ENCODE results near the gene ATP11A. TPM values are rescaled to one million over a fixed set of nuclear protein-coding genes. Genes with fewer than 3 reads are reported as not detected.
A peak's percentile ranks its signal among the peaks of the same experiment; 100 is the strongest.

ATP11A gene
- total RNA-seq, 2 experiments from 2014 or later: 24.7 to 25.6 TPM

DNA sequence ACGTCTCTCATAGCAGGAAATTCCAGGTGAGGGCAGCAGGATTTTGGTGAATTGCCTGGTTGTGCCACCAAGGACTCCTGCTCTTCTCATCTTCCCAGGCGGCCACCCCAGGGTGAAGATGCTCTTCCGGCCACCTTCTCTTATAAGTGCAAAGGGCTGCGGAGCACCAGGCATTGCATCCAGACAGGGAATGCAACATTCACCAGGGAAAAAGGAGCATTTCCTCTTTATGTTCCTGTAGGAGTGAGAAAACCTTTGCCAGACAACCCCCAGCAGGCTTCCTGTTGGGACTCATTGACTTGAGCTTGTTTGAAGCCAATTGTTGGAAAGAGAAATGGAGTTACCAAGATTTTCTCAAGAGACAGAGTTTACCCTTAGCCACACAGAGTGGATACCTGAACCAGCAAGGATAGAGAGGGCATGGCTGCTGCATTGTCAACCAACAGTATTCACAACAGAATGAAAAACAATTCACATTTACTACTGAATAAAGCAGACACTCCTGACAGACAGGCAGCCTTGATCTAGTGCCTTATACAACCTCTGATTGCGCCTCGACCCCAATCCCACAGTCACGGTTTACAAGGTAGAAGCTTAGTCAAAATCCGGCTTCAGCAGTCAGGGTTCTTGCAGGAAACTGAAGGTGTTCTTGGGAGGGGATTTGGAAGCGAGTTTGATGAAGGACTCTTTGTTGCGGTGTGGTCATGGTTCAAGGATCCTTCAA is 1.8 kb upstream of the ATP11A start:
- no peak for DNase-seq
- peak overlapping the region; percentile 80 for H3K27ac Mint-ChIP-seq
- no peaks in the 10 kb centered on the region for H3K27me3 Mint-ChIP-seq (ENCODE audit: low read depth)
- intact Hi-C loops (cut with micrococcal nuclease): loop anchor here (5.0 kb wide), 1 partner anchor 519 kb away; the partner anchor contains the start of genes CUL4A and PCID2
- H3K9me3 Mint-ChIP-seq: no peaks in the 10 kb centered on the region
- peak overlapping the region; percentile 72 for H3K4me3 Mint-ChIP-seq
- peaks cover 29% of the 10 kb centered on the region for H3K4me1 Mint-ChIP-seq (ENCODE audit: low read depth)
- peaks cover 1% of the 10 kb centered on the region for H3K36me3 Mint-ChIP-seq (ENCODE audit: low read depth)
- CTCF ChIA-PET: interaction anchor here (1.7 kb wide), 1 partner anchor 186 kb away, joined by 3 read pairs; no protein-coding TSS in a partner anchor

DNA sequence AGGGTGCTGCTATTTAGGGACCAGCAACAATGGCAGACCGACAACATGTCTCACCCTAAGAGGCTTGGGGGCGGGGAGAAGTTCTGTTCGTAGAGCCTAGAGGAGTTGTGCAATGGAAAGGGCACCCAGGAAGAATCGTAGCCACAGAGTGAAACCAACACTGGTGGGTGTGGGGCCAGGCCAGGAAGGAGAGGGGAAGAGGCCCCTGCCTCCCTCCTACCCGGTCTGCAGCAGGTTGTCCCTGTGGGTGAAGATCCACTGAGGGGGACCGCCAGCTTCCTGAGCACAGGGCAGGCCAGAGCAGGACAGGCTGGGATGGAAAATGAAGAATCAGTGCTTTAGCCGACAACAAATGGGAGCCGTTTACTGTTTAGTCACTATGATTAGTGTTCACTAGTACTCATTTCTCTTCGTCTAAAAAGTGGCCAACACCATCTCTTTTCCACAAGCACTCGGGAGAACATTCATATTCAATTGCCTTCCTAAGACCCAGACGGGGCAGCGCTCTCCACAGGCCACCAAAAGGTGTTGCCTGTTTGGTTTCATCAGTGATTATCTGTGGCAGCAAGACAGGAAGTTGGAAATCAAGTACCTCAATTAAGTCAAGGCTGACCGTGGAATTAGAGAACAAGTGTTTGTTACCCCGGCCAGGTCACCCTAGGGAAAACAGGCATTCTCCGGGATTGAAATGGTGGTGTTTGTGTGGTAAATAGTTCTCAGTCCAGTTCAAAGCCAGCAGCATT is 1.1 kb upstream of the ATP11A start:
- intact Hi-C loops (cut with micrococcal nuclease): loop anchor here (1.0 to 5.0 kb wide), 5 partner anchors 14 to 519 kb away; partner anchors contain the start of genes CUL4A, PCID2 and TUBGCP3
- peak overlapping the region; percentile 80 for H3K27ac Mint-ChIP-seq
- DNase-seq: peak; percentile 70
- peak overlapping the region; percentile 72 for H3K4me3 Mint-ChIP-seq
- peaks cover 1% of the 10 kb centered on the region for H3K36me3 Mint-ChIP-seq (ENCODE audit: low read depth)
- CTCF ChIA-PET: interaction anchor here (1.5 to 1.7 kb wide), 2 partner anchors 82 to 185 kb away, joined by 3 to 4 read pairs; no protein-coding TSS in a partner anchor
- no peaks in the 10 kb centered on the region for H3K27me3 Mint-ChIP-seq (ENCODE audit: low read depth)
- peaks cover 37% of the 10 kb centered on the region for H3K4me1 Mint-ChIP-seq (ENCODE audit: low read depth)
- no peaks in the 10 kb centered on the region for H3K9me3 Mint-ChIP-seq

DNA sequence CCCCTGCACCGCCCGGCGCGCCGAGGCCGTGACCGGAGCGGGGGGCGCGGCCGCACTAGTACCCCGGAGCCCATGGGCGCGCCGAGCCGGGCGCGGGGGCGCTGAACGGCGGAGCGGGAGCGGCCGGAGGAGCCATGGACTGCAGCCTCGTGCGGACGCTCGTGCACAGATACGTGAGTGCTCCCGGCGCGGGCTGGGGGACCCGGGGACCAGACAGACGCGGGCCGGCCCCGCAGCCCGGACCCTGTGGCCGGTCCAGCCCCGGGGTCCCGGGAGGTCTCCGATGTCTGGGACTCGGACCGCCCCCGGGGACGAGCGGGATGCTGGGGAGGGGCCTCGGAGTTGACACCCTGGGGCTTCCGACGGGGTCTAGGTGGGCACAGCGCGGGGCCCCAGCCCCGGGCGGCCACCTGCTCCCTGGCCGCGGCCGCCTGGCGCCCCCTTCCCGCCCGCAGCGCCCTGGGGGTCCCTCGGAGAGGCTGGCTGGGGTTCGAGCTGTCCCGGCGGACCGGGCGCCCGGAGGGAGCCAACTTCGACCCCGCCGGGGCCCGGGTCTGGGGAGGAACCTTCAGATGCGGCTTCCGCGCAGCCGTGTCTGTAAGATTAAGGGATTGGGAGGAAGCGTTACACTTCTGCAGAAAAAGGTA is 568 bp downstream of the ATP11A start:
- peak; percentile 41 for DNase-seq
- CTCF ChIA-PET: interaction anchor here (1.2 to 1.5 kb wide), 2 partner anchors 84 to 184 kb away, joined by 3 to 4 read pairs; no protein-coding TSS in a partner anchor
- no peaks in the 10 kb centered on the region for H3K9me3 Mint-ChIP-seq
- intact Hi-C loops (cut with micrococcal nuclease): loop anchor here (1.0 kb wide), 1 partner anchor 63 kb away; no protein-coding TSS in a partner anchor
- H3K4me3 Mint-ChIP-seq: peak overlapping the region; percentile 78
- H3K4me1 Mint-ChIP-seq (ENCODE audit: low read depth): peaks cover 47% of the 10 kb centered on the region
- H3K36me3 Mint-ChIP-seq (ENCODE audit: low read depth): peaks cover 1% of the 10 kb centered on the region
- no peaks in the 10 kb centered on the region for H3K27me3 Mint-ChIP-seq (ENCODE audit: low read depth)
- peak overlapping the region; percentile 30 for H3K27ac Mint-ChIP-seq

DNA sequence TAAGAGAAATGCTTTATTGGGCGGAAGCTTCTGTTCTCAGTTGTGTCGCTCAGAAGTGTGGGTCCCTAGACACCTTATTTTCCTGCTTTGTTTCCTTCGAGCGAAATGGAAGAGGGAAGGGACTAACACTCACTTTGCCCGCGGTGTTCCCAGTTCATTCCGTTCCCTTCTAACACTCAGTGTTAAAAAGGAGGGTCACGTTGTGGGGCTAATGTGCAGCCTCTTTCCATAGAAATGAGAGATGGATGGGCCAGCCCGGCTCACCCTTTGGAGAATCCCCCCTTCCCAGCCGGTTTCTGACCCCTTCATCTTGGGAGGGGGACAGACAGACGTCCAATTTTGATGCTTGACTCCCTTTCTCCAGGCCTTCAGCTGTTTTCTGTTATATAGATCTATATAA is 2.3 kb downstream of the ATP11A start:
- no peak for DNase-seq
- Mint-ChIP-seq H3K27me3 (ENCODE audit: low read depth) (no peaks in the 10 kb centered on the region), H3K9me3 (no peaks in the 10 kb centered on the region), H3K4me1 (ENCODE audit: low read depth) (peaks cover 47% of the 10 kb centered on the region), H3K36me3 (ENCODE audit: low read depth) (peaks cover 3% of the 10 kb centered on the region), H3K4me3 (peak overlapping the region; percentile 78), H3K27ac (no peak overlapping the region)
- intact Hi-C loops (cut with micrococcal nuclease): no loop called here
- CTCF ChIA-PET: no interaction called here

DNA sequence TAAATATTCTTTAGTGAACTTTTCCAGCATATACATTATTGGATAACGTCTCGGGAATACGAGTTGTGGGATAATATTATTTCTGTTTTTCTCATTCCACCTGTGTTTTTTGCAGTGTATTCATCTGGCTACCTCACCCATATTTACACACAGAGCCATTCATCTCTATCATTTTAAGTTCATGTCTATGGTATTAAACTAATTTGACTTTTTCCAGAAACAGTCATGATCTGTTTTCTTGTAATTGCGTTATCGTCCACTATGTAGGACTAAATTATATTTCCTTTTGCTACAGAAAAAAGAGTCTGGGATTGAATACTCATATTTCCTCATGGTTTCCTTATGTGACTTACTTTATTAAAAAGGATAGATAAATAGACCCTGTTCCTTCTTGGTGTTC is 2.7 kb downstream of the ATP11A start:
- DNase-seq: no peak
- Mint-ChIP-seq H3K4me1 (ENCODE audit: low read depth) (peaks cover 48% of the 10 kb centered on the region), H3K4me3 (no peak overlapping the region), H3K27ac (no peak overlapping the region), H3K36me3 (ENCODE audit: low read depth) (peaks cover 3% of the 10 kb centered on the region), H3K27me3 (ENCODE audit: low read depth) (no peaks in the 10 kb centered on the region), H3K9me3 (no peaks in the 10 kb centered on the region)
- CTCF ChIA-PET: interaction anchor here (0.6 kb wide), 1 partner anchor 61 kb away, joined by 3 read pairs; no protein-coding TSS in a partner anchor
- intact Hi-C loops (cut with micrococcal nuclease): no loop called here

DNA sequence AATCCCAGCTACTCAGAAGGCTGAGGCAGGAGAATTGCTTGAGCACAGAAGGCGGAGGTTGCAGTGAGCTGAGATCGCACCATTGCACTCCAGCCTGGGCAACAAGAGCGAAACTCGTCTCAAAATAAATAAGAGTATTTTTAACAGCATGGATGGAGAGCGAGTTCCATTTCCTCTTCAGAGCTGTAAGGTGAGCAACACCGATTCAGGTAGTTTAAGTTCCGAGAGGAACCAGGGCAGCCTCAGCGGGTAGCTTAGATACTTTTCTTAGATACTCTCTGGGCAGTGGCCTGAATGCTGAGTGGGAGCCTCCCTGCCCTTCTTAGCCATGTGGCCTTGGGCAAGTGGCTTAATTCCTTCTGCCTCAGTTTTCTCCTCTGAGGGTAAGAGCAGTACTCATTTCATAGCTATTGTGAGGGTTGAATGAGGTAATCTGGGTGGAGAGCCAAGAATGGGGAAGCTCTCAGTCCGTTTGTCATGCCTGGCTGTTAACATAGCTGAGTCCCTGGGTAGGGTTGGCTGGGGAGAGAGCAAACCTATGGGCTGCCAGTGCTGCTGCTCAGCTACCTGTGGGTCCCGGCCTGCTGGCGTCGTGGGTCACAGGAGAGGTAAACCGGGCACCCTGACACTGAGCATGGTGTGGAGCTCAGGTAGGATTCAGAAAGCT is 4.1 kb downstream of the ATP11A start:
- intact Hi-C loops (cut with micrococcal nuclease): no loop called here
- H3K27ac Mint-ChIP-seq: no peak overlapping the region

DNA sequence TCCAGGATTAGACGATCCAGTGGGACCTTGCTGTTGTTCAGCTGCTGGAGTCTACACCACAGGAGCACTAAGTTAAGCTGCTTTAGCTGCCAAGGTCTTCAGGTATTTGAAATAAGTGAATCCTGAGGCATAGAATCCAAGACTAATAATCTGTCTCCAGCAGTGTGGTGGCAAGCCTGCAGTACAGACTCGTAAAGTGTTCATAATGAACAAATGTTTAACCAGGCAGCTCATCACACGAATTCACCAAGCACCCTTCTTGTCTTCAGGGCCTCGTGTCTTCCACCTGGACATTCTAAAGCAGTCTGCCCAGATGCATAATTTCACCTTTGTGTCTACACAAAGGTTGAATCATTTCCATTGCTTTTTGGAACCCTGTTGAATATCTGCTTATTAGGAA is 5.3 kb downstream of the ATP11A start:
- intact Hi-C loops (cut with micrococcal nuclease): no loop called here
- DNase-seq: no peak
- no peak overlapping the region for H3K27ac Mint-ChIP-seq
- CTCF ChIA-PET: interaction anchor here (1.0 kb wide), 1 partner anchor 56 kb away, joined by 3 read pairs; no protein-coding TSS in a partner anchor
- peaks cover 48% of the 10 kb centered on the region for H3K4me1 Mint-ChIP-seq (ENCODE audit: low read depth)
- no peaks in the 10 kb centered on the region for H3K9me3 Mint-ChIP-seq
- H3K4me3 Mint-ChIP-seq: no peak overlapping the region
- H3K36me3 Mint-ChIP-seq (ENCODE audit: low read depth): peaks cover 7% of the 10 kb centered on the region
- H3K27me3 Mint-ChIP-seq (ENCODE audit: low read depth): no peaks in the 10 kb centered on the region

More for the DNA sequence above, 4.1 kb downstream of the ATP11A start:
- H3K4me3 Mint-ChIP-seq: no peak overlapping the region
- H3K9me3 Mint-ChIP-seq: no peaks in the 10 kb centered on the region
- H3K36me3 Mint-ChIP-seq (ENCODE audit: low read depth): peaks cover 8% of the 10 kb centered on the region
- H3K27me3 Mint-ChIP-seq (ENCODE audit: low read depth): no peaks in the 10 kb centered on the region
- CTCF ChIA-PET: interaction anchor here (0.6 to 1.3 kb wide), 3 partner anchors 53 to 201 kb away, joined by 4 to 5 read pairs (median 4); no protein-coding TSS in a partner anchor
- DNase-seq: no peak
- peaks cover 47% of the 10 kb centered on the region for H3K4me1 Mint-ChIP-seq (ENCODE audit: low read depth)

DNA sequence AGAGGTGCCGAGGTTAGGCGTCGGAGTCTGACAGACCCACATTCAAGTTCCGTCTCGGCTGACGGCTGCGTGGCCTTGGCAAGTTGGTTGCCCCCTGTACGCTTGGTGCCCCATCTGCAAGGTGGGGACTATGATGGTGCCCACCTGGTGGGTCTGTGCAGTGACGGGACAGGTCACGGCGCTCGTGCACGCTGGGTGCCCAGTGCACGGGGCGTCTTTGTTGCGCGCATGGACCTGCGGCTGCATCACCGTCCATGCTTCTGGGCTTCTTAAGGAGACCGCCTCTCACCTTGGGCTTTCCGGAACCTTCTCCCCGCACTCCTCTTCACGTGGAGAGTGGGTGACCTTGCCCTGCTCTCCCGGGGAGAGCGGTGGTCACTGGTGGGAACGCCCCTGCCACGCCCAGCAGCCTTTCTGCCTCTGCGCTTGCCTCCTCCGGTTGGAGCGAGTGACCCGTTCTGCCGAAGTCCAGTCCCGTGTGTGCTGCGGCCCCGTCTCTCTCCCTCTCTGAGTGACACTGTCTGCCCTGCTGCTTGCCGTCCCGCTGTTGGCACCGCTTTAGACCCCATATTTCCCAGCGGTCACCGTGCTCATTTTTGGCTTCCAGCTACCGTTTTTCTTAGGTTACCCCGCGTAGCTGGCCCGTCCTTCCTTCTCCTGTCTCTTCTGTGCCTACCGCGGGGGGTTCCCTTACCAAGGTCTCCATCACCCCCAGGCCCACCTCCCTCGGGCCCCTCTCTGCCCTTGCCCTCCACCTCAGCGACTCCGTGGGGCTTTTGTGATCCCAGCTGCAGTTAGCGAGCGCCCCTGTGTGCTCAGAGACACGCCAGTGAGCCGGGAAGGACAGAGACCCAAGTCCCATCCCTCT is 6.4 kb downstream of the ATP11A start:
- intact Hi-C loops (cut with micrococcal nuclease): no loop called here
- H3K4me3 Mint-ChIP-seq: no peak overlapping the region
- no peak overlapping the region for H3K27ac Mint-ChIP-seq
- CTCF ChIA-PET: interaction anchor here (1.0 kb wide), 1 partner anchor 57 kb away, joined by 3 read pairs; no protein-coding TSS in a partner anchor
- H3K4me1 Mint-ChIP-seq (ENCODE audit: low read depth): peaks cover 50% of the 10 kb centered on the region
- no peaks in the 10 kb centered on the region for H3K27me3 Mint-ChIP-seq (ENCODE audit: low read depth)
- H3K36me3 Mint-ChIP-seq (ENCODE audit: low read depth): peaks cover 7% of the 10 kb centered on the region
- H3K9me3 Mint-ChIP-seq: no peaks in the 10 kb centered on the region
- DNase-seq: no peak

DNA sequence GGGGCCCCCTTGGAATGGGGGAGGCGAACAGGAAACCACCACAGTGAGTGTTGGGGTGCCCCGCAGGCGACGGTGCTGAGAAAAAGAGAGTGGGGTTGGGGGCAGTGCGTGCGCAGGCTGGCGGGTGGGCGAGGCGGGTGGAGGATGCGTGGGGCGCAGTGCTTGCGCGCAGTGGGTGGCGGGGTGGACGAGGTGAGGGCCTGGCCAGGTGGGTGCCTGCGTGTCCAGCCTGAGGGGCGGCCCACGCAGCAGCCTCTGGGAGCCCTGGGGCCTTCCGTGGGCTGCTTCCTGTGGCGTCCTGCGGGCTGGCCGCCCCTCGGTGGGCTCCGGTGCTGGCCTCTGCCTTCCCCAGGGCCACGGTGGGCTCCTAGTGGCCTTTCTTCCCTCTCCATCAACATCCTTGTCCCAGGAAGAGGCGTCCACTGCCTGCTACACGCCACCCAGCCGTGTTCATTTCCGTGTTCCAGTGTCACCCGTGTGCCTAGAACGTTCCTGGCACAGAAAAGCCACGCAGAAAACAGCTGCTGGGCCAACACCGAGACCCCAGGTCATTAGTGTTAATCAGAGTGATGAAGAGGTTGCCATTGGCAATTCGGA is 7.1 kb downstream of the ATP11A start:
- intact Hi-C loops (cut with micrococcal nuclease): no loop called here
- CTCF ChIA-PET: no interaction called here
- H3K36me3 Mint-ChIP-seq (ENCODE audit: low read depth): peaks cover 7% of the 10 kb centered on the region

DNA sequence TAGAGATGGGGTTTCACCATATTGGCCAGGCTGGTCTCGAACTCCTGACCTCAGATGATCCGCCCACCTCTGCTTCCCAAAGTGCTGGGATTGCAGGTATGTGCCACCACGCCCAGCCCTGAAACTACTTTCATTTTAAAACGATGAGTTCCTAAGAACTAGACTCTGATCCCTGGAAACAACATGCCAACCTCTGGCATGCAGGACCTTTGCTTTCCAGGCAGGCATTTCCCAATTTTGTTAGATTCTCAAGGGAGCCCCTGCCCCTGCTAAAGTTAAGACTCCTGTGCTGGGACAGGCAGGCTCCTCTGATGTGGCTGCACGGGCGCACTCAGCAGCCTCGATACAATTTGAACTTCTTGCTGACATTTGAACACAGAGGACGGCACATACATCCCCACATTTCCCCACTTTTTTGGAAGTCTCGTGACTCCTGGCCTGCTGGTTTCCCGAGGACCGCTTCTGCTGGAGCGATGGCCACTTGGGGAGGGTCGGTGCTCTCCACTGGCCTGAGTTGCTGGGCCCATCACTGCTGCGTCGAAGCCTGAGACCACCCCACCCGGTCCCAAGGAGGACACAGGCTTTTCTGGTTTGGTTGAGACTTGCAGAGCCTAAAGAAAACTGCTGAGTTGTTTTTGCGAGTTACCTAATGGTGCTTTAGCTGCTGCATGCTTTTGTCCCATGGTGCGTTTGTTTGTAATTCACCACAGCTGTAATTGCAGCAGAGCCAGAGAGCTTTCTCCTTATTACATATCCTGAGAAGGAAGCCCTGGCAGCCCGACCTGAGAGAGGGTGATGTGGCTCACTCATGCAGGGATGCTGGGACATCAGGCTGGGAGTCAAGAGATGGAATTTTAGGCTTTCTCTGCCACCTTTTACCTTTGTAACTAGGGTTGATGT is 8.2 kb downstream of the ATP11A start:
- CTCF ChIA-PET: no interaction called here
- Mint-ChIP-seq H3K9me3 (no peaks in the 10 kb centered on the region), H3K27me3 (ENCODE audit: low read depth) (no peaks in the 10 kb centered on the region), H3K4me3 (no peak overlapping the region), H3K4me1 (ENCODE audit: low read depth) (peaks cover 38% of the 10 kb centered on the region), H3K36me3 (ENCODE audit: low read depth) (peaks cover 7% of the 10 kb centered on the region), H3K27ac (no peak overlapping the region)
- DNase-seq: no peak
- intact Hi-C loops (cut with micrococcal nuclease): no loop called here

More for the DNA sequence above, 7.1 kb downstream of the ATP11A start:
- Mint-ChIP-seq H3K4me1 (ENCODE audit: low read depth) (peaks cover 43% of the 10 kb centered on the region), H3K27me3 (ENCODE audit: low read depth) (no peaks in the 10 kb centered on the region), H3K27ac (no peak overlapping the region), H3K9me3 (no peaks in the 10 kb centered on the region), H3K4me3 (no peak overlapping the region)
- no peak for DNase-seq
